Smooth muscle cell (in vitro differentiated cells): ENCODE results near the gene ZNF668. TPM values are rescaled to one million over a fixed set of nuclear protein-coding genes. Genes with fewer than 3 reads are reported as not detected.
A peak's percentile ranks its signal among the peaks of the same experiment; 100 is the strongest.

Experiments
- DNase-seq: peaks from one replicate; lab custom pipeline; 2025; ENCODE audit not compliant: unreplicated experiment; lab: John Stamatoyannopoulos, UW
- H2AFZ ChIP-seq: fragments of 200-600 bp; sonication (generic); 2 replicates; pipeline ENCODE4 v1.6.0; 2016; ENCODE audit warnings: antibody characterized with exemption, low read depth, mild to moderate bottlenecking
- H3F3A ChIP-seq: fragments of 200-600 bp; sonication (generic); 2 replicates; pipeline ENCODE4 v1.6.0; 2017; ENCODE audit warnings: antibody characterized with exemption, low read depth
- H3K27ac ChIP-seq: fragments of 200-600 bp; sonication (generic); 2 replicates; pipeline ENCODE4 v1.5.1; 2016; ENCODE audit warnings: low read depth, mild to moderate bottlenecking
- H3K27me3 ChIP-seq: fragments of 200-600 bp; sonication (generic); 2 replicates; pipeline ENCODE4 v1.6.1; 2016; ENCODE audit warnings: low read depth, mild to moderate bottlenecking
- H3K36me3 ChIP-seq: fragments of 200-600 bp; sonication (generic); 2 replicates; pipeline ENCODE4 v1.5.1; 2016; ENCODE audit warnings: low read depth
- H3K4me1 ChIP-seq: fragments of 200-600 bp; sonication (generic); 2 replicates; pipeline ENCODE4 v1.5.1; 2016; ENCODE audit warnings: low read depth
- H3K4me2 ChIP-seq: fragments of 200-600 bp; sonication (generic); 2 replicates; pipeline ENCODE4 v1.6.0; 2016; ENCODE audit warnings: mild to moderate bottlenecking
- H3K4me3 ChIP-seq: fragments of 200-600 bp; sonication (generic); 2 replicates; pipeline ENCODE4 v1.5.1; 2016; ENCODE audit warnings: mild to moderate bottlenecking
- H3K79me2 ChIP-seq: fragments of 200-600 bp; sonication (generic); 2 replicates; pipeline ENCODE4 v1.6.0; 2016; ENCODE audit warnings: low read depth, mild to moderate bottlenecking
- H3K9ac ChIP-seq: fragments of 200-600 bp; sonication (generic); 2 replicates; pipeline ENCODE4 v1.6.0; 2016; ENCODE audit warnings: low read depth
- H3K9me3 ChIP-seq: fragments of 200-600 bp; sonication (generic); replicated peaks from 2 replicates; pipeline ENCODE4 v1.5.1; 2016; ENCODE audit warnings: low read depth
- H4K20me1 ChIP-seq: fragments of 200-600 bp; sonication (generic); 2 replicates; pipeline ENCODE4 v1.6.0; 2016; ENCODE audit warnings: low read depth
- WGBS: methylation state at CpG from one replicate; pipeline ENCODE4 v1.1.7; 2016; ENCODE audit warnings: low lambda C conversion rate; 5-methylcytosine and 5-hydroxymethylcytosine counted together
- polyA plus RNA-seq: library from polyadenylated mRNA; unstranded; fragments of >200 nt; fragmentation: Nextera tagmentation; extraction: Ambion mirVana; gene quantifications from 2 replicates; pipeline ENCODE4 v1.2.1, GENCODE V29; 2016
- total RNA-seq: library from RNA; depleted of rRNA; stranded (reverse); fragments of >200 nt; gene quantifications from 2 replicates; pipeline ENCODE4 v1.2.3, GENCODE V29; 2014
- TF ChIP-seq, protein P1 (sequence below): fragments of 200-600 bp; sonication (generic); IDR thresholded peaks from 2 replicates; pipeline ENCODE4 v1.5.1; 2017; ENCODE audit warnings: borderline replicate concordance, mild to moderate bottlenecking, antibody characterized with exemption; ENCODE audit not compliant: insufficient read depth, poor library complexity, severe bottlenecking

The ZNF668 gene
- total and polyA plus RNA-seq, 2 experiments from 2014 or later, result 7.3 to 20.1 TPM

DNA sequence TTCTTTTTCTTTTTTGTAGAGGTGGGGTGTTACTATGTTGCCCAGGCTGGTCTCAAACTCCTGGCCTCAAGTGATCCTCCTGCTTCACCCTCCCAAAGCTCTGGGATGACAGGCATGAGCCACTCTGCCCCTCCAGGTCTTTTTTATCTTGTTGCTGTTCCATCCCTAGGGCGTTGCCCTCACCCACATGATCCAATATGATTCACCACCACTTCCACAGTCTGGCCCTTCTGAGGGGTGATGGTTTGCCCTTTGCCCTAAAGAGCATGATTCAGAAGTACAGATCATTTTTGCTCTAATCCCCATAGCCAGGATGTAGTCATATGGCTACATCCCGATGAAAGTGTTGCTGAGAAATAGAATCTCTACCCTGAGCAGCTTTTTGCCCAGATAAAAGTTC lies 21.9 kb downstream of the ZNF668 start:
- Histone ChIP-seq H3K27ac (peak overlapping the region; percentile 73), H3K4me2 (peak overlapping the region; percentile 27), H3K27me3 (no peaks in the 10 kb centered on the region), H3K36me3 (no peaks in the 10 kb centered on the region), H3K4me1 (no peaks in the 10 kb centered on the region), H3K4me3 (no peak overlapping the region), H3F3A (peaks cover 5% of the 10 kb centered on the region), H4K20me1 (no peaks in the 10 kb centered on the region), H3K9ac (no peak overlapping the region), H3K9me3 (no peaks in the 10 kb centered on the region), H3K79me2 (no peaks in the 10 kb centered on the region), H2AFZ (no peak overlapping the region)
- WGBS, result 7% methylated on average over 2 of the region's 2 CpGs
- TF ChIP-seq, protein P1, sequence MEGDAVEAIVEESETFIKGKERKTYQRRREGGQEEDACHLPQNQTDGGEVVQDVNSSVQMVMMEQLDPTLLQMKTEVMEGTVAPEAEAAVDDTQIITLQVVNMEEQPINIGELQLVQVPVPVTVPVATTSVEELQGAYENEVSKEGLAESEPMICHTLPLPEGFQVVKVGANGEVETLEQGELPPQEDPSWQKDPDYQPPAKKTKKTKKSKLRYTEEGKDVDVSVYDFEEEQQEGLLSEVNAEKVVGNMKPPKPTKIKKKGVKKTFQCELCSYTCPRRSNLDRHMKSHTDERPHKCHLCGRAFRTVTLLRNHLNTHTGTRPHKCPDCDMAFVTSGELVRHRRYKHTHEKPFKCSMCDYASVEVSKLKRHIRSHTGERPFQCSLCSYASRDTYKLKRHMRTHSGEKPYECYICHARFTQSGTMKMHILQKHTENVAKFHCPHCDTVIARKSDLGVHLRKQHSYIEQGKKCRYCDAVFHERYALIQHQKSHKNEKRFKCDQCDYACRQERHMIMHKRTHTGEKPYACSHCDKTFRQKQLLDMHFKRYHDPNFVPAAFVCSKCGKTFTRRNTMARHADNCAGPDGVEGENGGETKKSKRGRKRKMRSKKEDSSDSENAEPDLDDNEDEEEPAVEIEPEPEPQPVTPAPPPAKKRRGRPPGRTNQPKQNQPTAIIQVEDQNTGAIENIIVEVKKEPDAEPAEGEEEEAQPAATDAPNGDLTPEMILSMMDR, result no peak
- DNase-seq, result no peak

GRCh38 chr16:31050280-31051030 lies 23.6 kb downstream of the ZNF668 start:
- Histone ChIP-seq H3F3A (peaks cover 5% of the 10 kb centered on the region), H4K20me1 (no peaks in the 10 kb centered on the region), H3K27me3 (no peaks in the 10 kb centered on the region), H3K36me3 (no peaks in the 10 kb centered on the region), H3K9me3 (no peaks in the 10 kb centered on the region), H3K79me2 (no peaks in the 10 kb centered on the region), H3K27ac (no peak overlapping the region), H3K9ac (no peak overlapping the region), H3K4me2 (no peak overlapping the region), H3K4me1 (no peaks in the 10 kb centered on the region), H3K4me3 (no peak overlapping the region), H2AFZ (no peak overlapping the region)
- DNase-seq, result no peak
- WGBS, result 85% methylated on average over 10 of the region's 10 CpGs
- TF ChIP-seq, protein P1, result no peak

DNA sequence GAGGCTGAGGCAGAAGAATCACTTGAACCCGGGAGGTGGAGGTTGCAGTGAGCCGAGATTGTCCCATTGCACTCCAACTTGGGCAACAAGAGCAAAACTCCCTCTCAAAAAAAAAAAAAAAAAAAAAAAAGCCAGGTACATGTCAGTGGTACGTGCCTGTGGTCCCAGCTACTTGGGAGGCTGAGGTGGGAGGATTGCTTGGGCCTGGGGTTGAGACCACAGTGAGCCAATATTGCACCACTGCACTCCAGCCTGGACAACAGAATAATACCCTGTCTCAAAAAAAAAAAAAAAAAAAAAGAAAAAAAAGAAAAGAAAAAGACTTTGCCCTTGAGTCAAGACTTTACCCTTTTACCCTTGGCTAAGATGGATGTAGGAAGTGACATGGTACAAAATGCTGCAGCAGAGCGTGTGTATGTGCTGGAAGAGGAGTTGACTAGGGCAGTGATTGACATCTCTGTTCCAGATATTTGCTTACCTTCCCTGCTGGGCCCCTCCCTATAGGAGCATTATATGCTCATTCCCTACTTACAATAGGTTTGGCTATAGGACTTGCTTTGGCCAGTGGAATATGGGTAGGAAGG lies 30.1 kb downstream of the ZNF668 start:
- H3K27ac ChIP-seq, result no peak overlapping the region
- no peak overlapping the region for H2AFZ ChIP-seq
- no peak overlapping the region for H3K4me2 ChIP-seq
- WGBS, result 93% methylated on average over 4 of the region's 4 CpGs
- H3K4me1 ChIP-seq, result no peaks in the 10 kb centered on the region
- no peaks in the 10 kb centered on the region for H4K20me1 ChIP-seq
- no peaks in the 10 kb centered on the region for H3K36me3 ChIP-seq
- H3K79me2 ChIP-seq, result no peaks in the 10 kb centered on the region
- H3K9me3 ChIP-seq, result no peaks in the 10 kb centered on the region
- no peaks in the 10 kb centered on the region for H3F3A ChIP-seq
- H3K4me3 ChIP-seq, result no peak overlapping the region
- DNase-seq, result no peak
- H3K9ac ChIP-seq, result no peak overlapping the region
- TF ChIP-seq, protein P1, result no peak
- no peaks in the 10 kb centered on the region for H3K27me3 ChIP-seq
